SU-DHL-6 (cell line): ENCODE data around the gene NANS.

Experiments
- EZH2phosphoT487 ChIP-seq: fragments of 200-600 bp; sonication (generic), shearing (Covaris generic); conservative IDR thresholded peaks from 2 replicates; pipeline ENCODE4 v1.6.1; 2018; ENCODE audit warnings: mild to moderate bottlenecking, antibody characterized with exemption, low read length, moderate library complexity, mixed read lengths
- TF ChIP-seq, protein P1 (sequence below): fragments of 200-600 bp; sonication (generic); IDR thresholded peaks from one replicate; pipeline ENCODE4 v1.5.1; 2017; ENCODE audit warnings: antibody characterized with exemption, mild to moderate bottlenecking, low read length, moderate library complexity; ENCODE audit not compliant: insufficient read depth, poor library complexity, severe bottlenecking

DNA sequence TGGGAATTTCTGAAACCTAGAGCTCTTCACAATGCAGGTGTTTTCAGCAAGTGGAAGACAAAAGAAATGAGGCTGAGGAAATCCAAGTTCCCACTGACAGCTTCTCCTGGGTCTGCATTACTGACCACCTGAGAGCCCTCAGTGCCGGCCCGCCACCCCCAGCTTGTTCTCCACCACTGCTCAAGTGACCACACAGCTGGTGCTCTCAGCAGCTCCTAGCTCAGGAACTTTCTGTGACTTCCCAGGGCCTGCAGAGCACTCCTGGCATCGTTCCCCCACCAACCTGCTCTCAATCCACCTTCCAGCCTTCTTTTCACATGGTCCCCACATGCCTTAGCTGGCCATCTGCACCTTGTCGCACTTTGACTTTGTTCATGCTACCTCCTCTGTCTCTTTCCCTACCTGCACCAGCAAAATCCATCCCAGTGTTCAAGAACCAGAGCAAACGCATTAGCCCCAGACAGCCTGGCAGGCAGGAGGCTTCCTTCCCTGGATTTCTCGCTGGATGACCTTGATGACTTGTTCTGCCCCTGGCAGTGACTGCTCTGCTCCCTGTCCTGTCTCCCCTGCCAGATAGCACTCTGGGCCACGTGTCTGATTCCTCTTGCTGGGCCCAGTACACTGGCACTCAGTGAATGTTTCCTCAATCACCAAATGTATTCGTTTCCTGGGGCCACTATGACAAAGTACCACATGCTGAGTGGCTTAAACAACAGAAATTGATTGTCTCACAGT lies 35.1 kb upstream of the NANS start:
- TF ChIP-seq, protein P1, sequence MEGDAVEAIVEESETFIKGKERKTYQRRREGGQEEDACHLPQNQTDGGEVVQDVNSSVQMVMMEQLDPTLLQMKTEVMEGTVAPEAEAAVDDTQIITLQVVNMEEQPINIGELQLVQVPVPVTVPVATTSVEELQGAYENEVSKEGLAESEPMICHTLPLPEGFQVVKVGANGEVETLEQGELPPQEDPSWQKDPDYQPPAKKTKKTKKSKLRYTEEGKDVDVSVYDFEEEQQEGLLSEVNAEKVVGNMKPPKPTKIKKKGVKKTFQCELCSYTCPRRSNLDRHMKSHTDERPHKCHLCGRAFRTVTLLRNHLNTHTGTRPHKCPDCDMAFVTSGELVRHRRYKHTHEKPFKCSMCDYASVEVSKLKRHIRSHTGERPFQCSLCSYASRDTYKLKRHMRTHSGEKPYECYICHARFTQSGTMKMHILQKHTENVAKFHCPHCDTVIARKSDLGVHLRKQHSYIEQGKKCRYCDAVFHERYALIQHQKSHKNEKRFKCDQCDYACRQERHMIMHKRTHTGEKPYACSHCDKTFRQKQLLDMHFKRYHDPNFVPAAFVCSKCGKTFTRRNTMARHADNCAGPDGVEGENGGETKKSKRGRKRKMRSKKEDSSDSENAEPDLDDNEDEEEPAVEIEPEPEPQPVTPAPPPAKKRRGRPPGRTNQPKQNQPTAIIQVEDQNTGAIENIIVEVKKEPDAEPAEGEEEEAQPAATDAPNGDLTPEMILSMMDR: no peak
- no peak for TF ChIP-seq EZH2phosphoT487
